ENCODE data around the gene CLTC. TPM values are rescaled to one million over a fixed set of nuclear protein-coding genes. Genes with fewer than 3 reads are reported as not detected.
"Not testable (repeated sequence)": the region's sequence is repeated elsewhere in the genome, so short reads cannot be mapped to it uniquely, and the experiment has no call there.

Gene CLTC
- total RNA-seq, 2 experiments from 2014 or later = 126 to 131 TPM

DNA sequence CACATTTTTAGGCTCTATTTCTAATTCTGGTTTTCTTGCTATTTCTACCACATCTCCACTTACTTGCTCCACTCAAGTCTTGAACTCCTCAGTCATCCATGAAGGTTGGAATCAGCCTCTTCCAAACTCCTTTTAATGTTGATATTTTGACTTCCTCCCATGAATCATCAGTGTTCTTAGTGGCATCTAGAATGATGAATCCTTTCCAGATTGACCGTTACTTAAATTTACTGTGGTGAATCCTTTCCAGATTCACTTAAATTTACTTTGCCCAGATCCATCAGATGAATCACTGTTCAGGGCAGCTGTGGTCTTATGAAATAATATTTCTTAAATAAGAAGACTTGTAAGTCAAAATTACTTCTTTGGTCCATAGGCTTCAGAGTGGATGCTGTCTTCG, 32.4 kb downstream of the CLTC start:
- POLR2A ChIA-PET = interaction anchor here (1.4 kb wide), 1 partner anchor 34 kb away, joined by 3 read pairs; no protein-coding TSS in a partner anchor
- ATAC-seq (no peak), DNase-seq (no peak)
- H3K27ac Mint-ChIP-seq = no peak overlapping the region
- no peaks in the 10 kb centered on the region for H3K9me3 Mint-ChIP-seq (ENCODE audit: insufficient read depth)
- CTCF ChIA-PET = interaction anchor here (1.2 to 2.3 kb wide), 2 partner anchors 8 to 385 kb away, joined by 3 to 5 read pairs; no protein-coding TSS in a partner anchor
- no peak overlapping the region for H3K4me3 Mint-ChIP-seq
- H3K36me3 Mint-ChIP-seq (ENCODE audit: low read depth) = peaks cover 73% of the 10 kb centered on the region
- peaks cover 27% of the 10 kb centered on the region for H3K4me1 Mint-ChIP-seq (ENCODE audit: low read depth)
- H3K27me3 Mint-ChIP-seq (ENCODE audit: low read depth) = no peaks in the 10 kb centered on the region

DNA sequence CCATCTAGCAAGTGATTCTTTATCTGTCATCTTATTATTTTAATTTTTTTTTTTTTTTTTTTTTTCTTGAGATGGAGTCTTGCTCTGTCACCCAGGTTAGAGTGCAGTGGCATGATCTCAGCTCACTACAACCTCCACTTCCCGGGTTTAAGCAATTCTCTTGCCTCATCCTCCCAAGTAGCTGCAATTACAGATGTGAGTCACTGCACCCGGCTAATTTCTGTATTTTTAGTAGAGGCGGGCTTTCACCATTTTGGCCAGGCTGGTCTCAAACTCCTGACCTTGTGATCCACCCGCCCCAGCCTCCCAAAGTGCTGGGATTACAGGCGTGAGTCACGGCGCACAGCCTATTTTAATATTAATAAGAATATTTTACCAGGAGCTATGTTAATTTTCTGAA, 36.9 kb downstream of the CLTC start:
- H3K27ac Mint-ChIP-seq; H3K9me3 Mint-ChIP-seq (ENCODE audit: insufficient read depth); POLR2A ChIA-PET; DNase-seq; H3K27me3 Mint-ChIP-seq (ENCODE audit: low read depth); H3K4me3 Mint-ChIP-seq; ATAC-seq; CTCF ChIA-PET: not testable (repeated sequence)
- Mint-ChIP-seq H3K36me3 (ENCODE audit: low read depth) (peaks cover 63% of the 10 kb centered on the region), H3K4me1 (ENCODE audit: low read depth) (peaks cover 12% of the 10 kb centered on the region)

DNA sequence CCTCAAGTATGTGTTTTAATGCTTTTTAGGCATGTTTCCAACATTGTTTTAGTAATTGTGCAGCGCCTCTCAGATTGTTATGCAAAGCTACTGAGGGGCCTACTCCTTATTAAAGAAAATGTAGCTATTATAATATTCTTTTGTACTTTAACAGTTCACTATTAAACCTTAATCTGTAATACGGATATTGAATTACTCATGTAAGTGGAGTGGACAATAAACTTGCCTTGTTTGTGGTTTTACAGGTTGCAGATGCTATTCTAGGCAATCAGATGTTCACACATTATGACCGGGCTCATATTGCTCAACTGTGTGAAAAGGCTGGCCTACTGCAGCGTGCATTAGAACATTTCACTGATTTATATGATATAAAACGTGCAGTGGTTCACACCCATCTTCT, 46.5 kb downstream of the CLTC start:
- CTCF ChIA-PET = no interaction called here

DNA sequence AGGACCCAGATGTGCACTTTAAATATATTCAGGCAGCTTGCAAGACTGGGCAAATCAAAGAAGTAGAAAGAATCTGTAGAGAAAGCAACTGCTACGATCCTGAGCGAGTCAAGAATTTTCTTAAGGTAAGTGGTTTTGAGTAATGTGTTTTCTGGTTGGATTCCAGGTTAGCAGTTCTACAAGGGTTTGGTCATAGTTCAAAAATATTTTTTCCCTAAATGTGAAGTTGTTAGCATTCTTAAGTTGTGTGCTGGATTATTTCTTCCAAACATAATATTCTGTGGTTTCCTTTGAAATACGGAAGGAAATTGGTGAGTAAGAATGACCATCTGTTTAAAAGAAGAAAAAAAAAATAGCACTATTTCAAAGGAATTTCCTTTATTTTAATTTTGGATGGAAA, 49.1 kb downstream of the CLTC start:
- Mint-ChIP-seq H3K27me3 (ENCODE audit: low read depth) (no peaks in the 10 kb centered on the region), H3K27ac (no peak overlapping the region), H3K4me1 (ENCODE audit: low read depth) (peaks cover 25% of the 10 kb centered on the region), H3K9me3 (ENCODE audit: insufficient read depth) (no peaks in the 10 kb centered on the region), H3K36me3 (ENCODE audit: low read depth) (peaks cover 53% of the 10 kb centered on the region), H3K4me3 (no peak overlapping the region)
- no peak for ATAC-seq
- POLR2A ChIA-PET = interaction anchor here (2.7 kb wide), 1 partner anchor 50 kb away, joined by 15 read pairs; the partner anchor contains the start of gene CLTC
- CTCF ChIA-PET = interaction anchor here (2.1 kb wide), 1 partner anchor 190 kb away, joined by 10 read pairs; no protein-coding TSS in a partner anchor
- no peak for DNase-seq

More for the DNA sequence above, 46.5 kb downstream of the CLTC start:
- Mint-ChIP-seq H3K27me3 (ENCODE audit: low read depth) (no peaks in the 10 kb centered on the region), H3K27ac (no peak overlapping the region), H3K4me1 (ENCODE audit: low read depth) (peaks cover 19% of the 10 kb centered on the region), H3K36me3 (ENCODE audit: low read depth) (peaks cover 56% of the 10 kb centered on the region), H3K4me3 (no peak overlapping the region), H3K9me3 (ENCODE audit: insufficient read depth) (no peaks in the 10 kb centered on the region)
- no peak for ATAC-seq
- DNase-seq = no peak
- POLR2A ChIA-PET = no interaction called here

DNA sequence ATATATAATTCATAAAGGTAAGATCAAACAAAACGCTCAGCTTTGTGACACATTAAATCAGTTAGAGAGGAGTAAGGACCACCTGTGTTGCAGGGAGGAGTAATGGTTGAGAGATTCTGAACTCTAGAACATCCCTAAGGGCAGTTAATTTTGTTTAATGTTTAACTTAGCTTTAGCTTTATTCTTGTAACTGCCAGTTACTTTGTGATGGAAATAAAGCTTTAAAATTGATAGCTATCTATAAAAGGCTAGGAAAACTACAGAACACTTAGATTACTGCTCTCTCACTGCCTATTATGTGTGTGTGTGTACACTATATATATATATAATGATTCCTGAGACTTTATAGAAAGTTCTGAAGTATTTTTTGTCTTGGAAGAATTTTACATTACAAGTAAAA, 49.7 kb downstream of the CLTC start:
- Mint-ChIP-seq H3K36me3 (ENCODE audit: low read depth) (peaks cover 52% of the 10 kb centered on the region), H3K9me3 (ENCODE audit: insufficient read depth) (no peaks in the 10 kb centered on the region), H3K27ac (no peak overlapping the region), H3K4me3 (no peak overlapping the region), H3K4me1 (ENCODE audit: low read depth) (peaks cover 25% of the 10 kb centered on the region), H3K27me3 (ENCODE audit: low read depth) (no peaks in the 10 kb centered on the region)
- DNase-seq = no peak
- ATAC-seq = no peak
- ChIA-PET POLR2A (interaction anchor here (2.7 kb wide), 1 partner anchor 50 kb away, joined by 15 read pairs; the partner anchor contains the start of gene CLTC), CTCF (interaction anchor here (1.2 to 2.1 kb wide), 2 partner anchors 148 to 190 kb away, joined by 3 to 10 read pairs; no protein-coding TSS in a partner anchor)

DNA sequence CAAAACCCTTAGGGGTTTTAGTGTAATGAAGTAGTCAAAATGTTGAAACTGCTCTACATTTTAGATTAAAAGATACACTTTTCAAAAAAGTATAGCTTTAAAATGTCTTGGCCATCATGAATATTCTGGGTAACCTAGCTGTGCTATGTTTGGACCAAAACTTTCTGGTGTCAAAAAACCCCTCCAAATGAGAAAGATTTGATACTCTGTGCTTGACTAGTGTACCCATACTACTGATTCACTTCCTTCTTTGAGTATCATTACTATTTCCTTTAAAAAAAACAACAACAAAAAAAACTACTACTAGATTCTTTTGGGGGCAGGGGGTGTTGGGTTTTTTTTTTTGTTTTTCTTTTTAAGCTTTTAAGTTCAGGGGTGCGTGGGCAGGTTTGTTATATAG, 50.2 kb downstream of the CLTC start:
- no peaks in the 10 kb centered on the region for H3K9me3 Mint-ChIP-seq (ENCODE audit: insufficient read depth)
- ChIA-PET POLR2A (interaction anchor here (2.7 kb wide), 1 partner anchor 51 kb away, joined by 15 read pairs; the partner anchor contains the start of gene CLTC), CTCF (interaction anchor here (1.2 to 2.1 kb wide), 4 partner anchors 10 to 359 kb away, joined by 3 to 10 read pairs (median 5); no protein-coding TSS in a partner anchor)
- ATAC-seq (no peak), DNase-seq (no peak)
- no peaks in the 10 kb centered on the region for H3K27me3 Mint-ChIP-seq (ENCODE audit: low read depth)
- H3K27ac Mint-ChIP-seq = peak overlapping the region; percentile 4
- peaks cover 25% of the 10 kb centered on the region for H3K4me1 Mint-ChIP-seq (ENCODE audit: low read depth)
- H3K4me3 Mint-ChIP-seq = no peak overlapping the region
- peaks cover 50% of the 10 kb centered on the region for H3K36me3 Mint-ChIP-seq (ENCODE audit: low read depth)

DNA sequence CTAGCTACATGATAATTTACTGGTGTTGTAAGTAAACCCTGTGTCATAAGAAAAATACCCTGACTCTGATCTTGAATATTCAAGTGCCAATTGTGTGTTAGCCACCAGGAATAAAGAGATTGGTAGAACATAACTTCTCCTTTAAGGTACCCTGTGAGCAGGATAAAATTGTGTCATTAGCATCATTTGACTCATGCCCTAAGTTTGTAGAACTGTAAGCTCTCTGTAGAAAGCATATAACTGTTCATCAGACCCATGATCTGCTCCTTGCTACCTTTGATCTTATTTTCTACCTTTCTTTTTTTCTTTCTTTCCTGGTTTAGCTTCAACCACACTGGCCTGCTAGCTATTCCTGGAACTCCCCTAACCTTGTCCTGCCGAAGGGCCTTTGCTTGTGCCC, 51.7 kb downstream of the CLTC start:
- CTCF ChIA-PET = interaction anchor here (1.0 to 1.4 kb wide), 3 partner anchors 59 to 451 kb away, joined by 3 to 6 read pairs (median 3); partner anchors contain the start of gene GDPD1
- Mint-ChIP-seq H3K4me3 (no peak overlapping the region), H3K27me3 (ENCODE audit: low read depth) (no peaks in the 10 kb centered on the region), H3K9me3 (ENCODE audit: insufficient read depth) (no peaks in the 10 kb centered on the region), H3K27ac (peak overlapping the region; percentile 44), H3K36me3 (ENCODE audit: low read depth) (peaks cover 50% of the 10 kb centered on the region), H3K4me1 (ENCODE audit: low read depth) (peaks cover 25% of the 10 kb centered on the region)
- ATAC-seq (no peak), DNase-seq (no peak)
- POLR2A ChIA-PET = interaction anchor here (0.6 to 2.7 kb wide), 2 partner anchors 22 to 52 kb away, joined by 4 to 15 read pairs; partner anchors contain the start of gene CLTC

DNA sequence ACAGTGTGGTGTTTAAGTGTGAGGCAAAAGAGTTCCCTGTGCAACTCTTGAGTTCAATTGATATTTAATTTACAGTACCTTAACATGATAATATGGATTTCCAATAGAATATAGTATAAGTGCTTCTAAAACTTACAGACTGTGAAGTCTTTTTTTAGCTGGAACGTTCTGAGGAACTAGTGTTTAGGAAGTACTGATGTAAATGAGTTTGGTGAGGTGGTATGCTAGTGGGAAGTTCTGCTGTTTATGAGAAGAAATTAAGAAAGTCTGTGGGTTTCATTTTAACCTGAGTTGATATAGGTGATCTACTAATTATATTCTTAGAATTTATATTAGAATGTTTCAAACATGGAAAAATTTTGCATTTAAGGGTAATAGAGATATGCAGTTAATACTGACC, 55.5 kb downstream of the CLTC start:
- ATAC-seq (no peak), DNase-seq (no peak)
- Mint-ChIP-seq H3K27ac (no peak overlapping the region), H3K9me3 (ENCODE audit: insufficient read depth) (no peaks in the 10 kb centered on the region), H3K27me3 (ENCODE audit: low read depth) (no peaks in the 10 kb centered on the region), H3K36me3 (ENCODE audit: low read depth) (peaks cover 60% of the 10 kb centered on the region), H3K4me1 (ENCODE audit: low read depth) (peaks cover 13% of the 10 kb centered on the region), H3K4me3 (no peak overlapping the region)
- CTCF ChIA-PET = interaction anchor here (1.0 to 1.4 kb wide), 5 partner anchors 8 to 60 kb away, joined by 3 to 6 read pairs (median 5); partner anchors contain the start of genes CLTC, PTRH2 and VMP1
- POLR2A ChIA-PET = interaction anchor here (1.3 kb wide), 1 partner anchor 56 kb away, joined by 6 read pairs; the partner anchor contains the start of gene CLTC

DNA sequence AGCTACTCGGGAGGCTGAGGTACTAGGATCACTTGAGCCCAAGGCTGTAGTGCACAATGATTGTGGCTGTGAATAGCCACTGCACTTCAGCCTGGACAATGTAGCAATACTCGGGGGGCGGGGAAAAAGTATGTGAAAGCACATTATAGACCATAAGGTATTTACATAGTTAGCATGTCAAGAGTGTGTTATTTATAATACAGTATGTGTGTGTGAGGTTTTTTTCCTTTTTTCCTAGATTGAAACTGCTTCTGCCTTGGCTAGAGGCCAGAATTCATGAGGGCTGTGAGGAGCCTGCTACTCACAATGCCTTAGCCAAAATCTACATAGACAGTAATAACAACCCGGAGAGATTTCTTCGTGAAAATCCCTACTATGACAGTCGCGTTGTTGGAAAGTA, 57.0 kb downstream of the CLTC start:
- no peak for DNase-seq
- Mint-ChIP-seq H3K4me1 (ENCODE audit: low read depth) (peaks cover 1% of the 10 kb centered on the region), H3K9me3 (ENCODE audit: insufficient read depth) (no peaks in the 10 kb centered on the region), H3K4me3 (no peak overlapping the region), H3K27ac (no peak overlapping the region), H3K27me3 (ENCODE audit: low read depth) (no peaks in the 10 kb centered on the region), H3K36me3 (ENCODE audit: low read depth) (peaks cover 64% of the 10 kb centered on the region)
- no peak for ATAC-seq
- ChIA-PET CTCF (no interaction called here), POLR2A (no interaction called here)

DNA sequence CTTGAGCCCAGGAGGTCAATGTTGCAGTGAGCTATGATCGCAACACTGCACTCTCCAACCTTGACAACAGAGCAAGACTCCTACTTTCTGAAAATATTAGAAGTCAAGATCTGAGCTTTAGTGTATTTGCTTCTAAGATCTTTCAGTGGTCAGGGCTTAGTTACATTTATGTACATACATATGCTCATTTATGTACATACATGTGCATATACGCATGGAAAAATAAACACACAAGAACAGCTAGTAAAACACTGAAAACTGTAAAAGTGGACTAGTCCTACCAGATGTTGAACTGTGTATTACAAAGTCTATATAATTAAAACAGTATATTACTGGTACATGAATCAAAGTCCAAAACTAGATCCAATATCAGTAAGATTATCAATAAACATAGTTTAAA, 59.2 kb downstream of the CLTC start:
- Mint-ChIP-seq H3K4me1 (ENCODE audit: low read depth) (no peaks in the 10 kb centered on the region), H3K27ac (no peak overlapping the region), H3K4me3 (no peak overlapping the region), H3K36me3 (ENCODE audit: low read depth) (peaks cover 70% of the 10 kb centered on the region), H3K9me3 (ENCODE audit: insufficient read depth) (no peaks in the 10 kb centered on the region), H3K27me3 (ENCODE audit: low read depth) (no peaks in the 10 kb centered on the region)
- POLR2A ChIA-PET = interaction anchor here (0.6 kb wide), 1 partner anchor 45 kb away, joined by 3 read pairs; no protein-coding TSS in a partner anchor
- no peak for DNase-seq
- CTCF ChIA-PET = no interaction called here
- no peak for ATAC-seq

DNA sequence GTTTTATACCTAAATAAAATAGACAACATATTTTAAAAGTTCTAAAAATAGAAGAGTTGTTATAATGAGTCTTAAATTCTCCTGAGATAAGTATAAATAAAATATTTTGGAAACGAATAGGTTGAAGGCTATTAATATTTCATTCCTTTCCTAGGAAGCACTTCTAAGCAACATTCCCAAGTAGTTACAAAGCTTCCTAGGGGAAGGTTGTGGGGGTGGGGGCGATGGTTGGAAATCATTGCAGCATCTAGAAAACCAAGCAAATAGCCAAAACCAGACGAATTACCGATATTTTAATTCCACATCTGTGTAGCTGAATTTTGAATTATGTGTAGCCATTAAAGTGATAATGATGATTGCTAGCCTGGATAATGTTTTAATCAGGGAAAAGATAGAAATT, 60.6 kb downstream of the CLTC start:
- ChIA-PET CTCF (no interaction called here), POLR2A (no interaction called here)
- DNase-seq (no peak), ATAC-seq (no peak)
- Mint-ChIP-seq H3K36me3 (ENCODE audit: low read depth) (peaks cover 72% of the 10 kb centered on the region), H3K4me1 (ENCODE audit: low read depth) (no peaks in the 10 kb centered on the region), H3K27ac (no peak overlapping the region), H3K4me3 (no peak overlapping the region), H3K27me3 (ENCODE audit: low read depth) (no peaks in the 10 kb centered on the region), H3K9me3 (ENCODE audit: insufficient read depth) (no peaks in the 10 kb centered on the region)

DNA sequence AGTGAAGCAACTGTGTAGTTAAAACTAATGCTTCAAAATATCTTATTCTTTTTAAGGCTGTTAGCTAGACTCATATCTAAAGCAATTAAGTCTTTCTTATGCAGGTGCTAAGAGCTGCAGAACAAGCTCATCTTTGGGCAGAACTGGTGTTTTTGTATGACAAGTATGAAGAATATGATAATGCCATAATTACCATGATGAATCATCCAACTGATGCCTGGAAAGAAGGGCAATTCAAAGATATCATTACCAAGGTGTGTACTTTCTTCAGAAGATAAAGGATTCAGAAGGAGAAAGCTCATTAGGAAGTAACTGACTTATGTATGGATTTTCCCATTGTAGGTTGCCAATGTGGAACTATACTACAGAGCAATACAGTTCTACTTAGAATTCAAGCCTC, 63.6 kb downstream of the CLTC start:
- H3K4me1 Mint-ChIP-seq (ENCODE audit: low read depth) = no peaks in the 10 kb centered on the region
- ATAC-seq = no peak
- H3K9me3 Mint-ChIP-seq (ENCODE audit: insufficient read depth) = no peaks in the 10 kb centered on the region
- ChIA-PET POLR2A (interaction anchor here (0.6 to 1.0 kb wide), 2 partner anchors 64 to 790 kb away, joined by 3 read pairs; partner anchors contain the start of gene CLTC), CTCF (interaction anchor here (0.6 to 1.7 kb wide), 4 partner anchors 8 to 175 kb away, joined by 3 to 6 read pairs (median 4); no protein-coding TSS in a partner anchor)
- peaks cover 71% of the 10 kb centered on the region for H3K36me3 Mint-ChIP-seq (ENCODE audit: low read depth)
- DNase-seq = no peak
- H3K27me3 Mint-ChIP-seq (ENCODE audit: low read depth) = no peaks in the 10 kb centered on the region
- no peak overlapping the region for H3K4me3 Mint-ChIP-seq
- H3K27ac Mint-ChIP-seq = no peak overlapping the region

Data from activated CD8-positive, alpha-beta T cell treated with anti-CD3 and anti-CD28 coated beads, Interleukin-2, amount 10 ng/mL, durations not matched to agents 7 days and 5 days (primary cell).